LHCN-M2 (cell line): ENCODE results near the gene CLSTN1. TPM values are rescaled to one million over a fixed set of nuclear protein-coding genes. Genes with fewer than 3 reads are reported as not detected.

Experiments used
- DNase-seq: peaks from one replicate; pipeline ENCODE4 v3.0.0-alpha.2; 2012; ENCODE audit warnings: low read depth
- total RNA-seq: library from RNA; depleted of rRNA; stranded (reverse); fragments of >200 nt; gene quantifications from 2 replicates; pipeline ENCODE4 v1.2.3, GENCODE V29; 2014

The CLSTN1 gene
- total RNA-seq, 1 experiment from 2014 or later = 32.3 TPM

GRCh38 chr1:9731051-9731537, 92.7 kb downstream of the CLSTN1 start:
- no peak for DNase-seq

DNA sequence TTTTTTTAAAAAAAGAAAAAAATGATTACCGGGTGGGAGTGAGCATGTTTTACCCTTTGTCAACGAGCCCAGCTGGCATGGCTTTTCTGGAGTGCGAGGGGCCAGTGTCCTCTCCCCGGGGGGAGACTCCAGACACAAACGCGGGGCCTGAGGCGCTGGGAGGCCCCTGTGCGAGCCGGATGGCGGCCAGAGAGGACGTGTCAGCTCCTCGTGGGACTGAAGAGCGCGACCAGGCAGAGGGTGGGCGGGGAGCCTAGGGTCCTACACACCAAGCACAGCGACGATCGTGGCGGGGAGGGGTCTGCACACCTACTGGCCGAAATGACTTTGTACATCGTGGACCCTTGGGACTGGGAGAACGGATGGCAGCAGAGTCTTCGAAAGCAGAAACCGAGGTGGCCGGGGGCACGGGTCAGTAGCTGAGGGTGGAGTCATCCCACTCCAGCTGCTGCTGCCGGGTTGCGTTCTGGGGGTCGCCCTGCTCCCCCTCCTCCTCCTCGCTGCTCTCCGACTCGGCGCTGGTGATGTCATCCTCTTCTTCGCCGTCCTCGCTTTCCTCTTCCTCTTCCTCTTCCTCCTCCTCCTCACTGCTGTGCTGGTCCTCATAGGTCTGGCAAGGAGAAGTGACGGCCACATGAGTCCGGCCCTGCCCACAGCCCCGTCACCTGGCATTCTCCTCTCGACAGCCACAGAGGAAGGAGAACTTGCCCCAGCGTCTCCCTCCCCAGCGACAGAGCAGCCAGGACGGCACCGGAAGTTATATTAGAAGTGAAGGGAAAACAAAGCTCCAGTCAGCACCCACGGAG, 93.5 kb downstream of the CLSTN1 start:
- no peak for DNase-seq

DNA sequence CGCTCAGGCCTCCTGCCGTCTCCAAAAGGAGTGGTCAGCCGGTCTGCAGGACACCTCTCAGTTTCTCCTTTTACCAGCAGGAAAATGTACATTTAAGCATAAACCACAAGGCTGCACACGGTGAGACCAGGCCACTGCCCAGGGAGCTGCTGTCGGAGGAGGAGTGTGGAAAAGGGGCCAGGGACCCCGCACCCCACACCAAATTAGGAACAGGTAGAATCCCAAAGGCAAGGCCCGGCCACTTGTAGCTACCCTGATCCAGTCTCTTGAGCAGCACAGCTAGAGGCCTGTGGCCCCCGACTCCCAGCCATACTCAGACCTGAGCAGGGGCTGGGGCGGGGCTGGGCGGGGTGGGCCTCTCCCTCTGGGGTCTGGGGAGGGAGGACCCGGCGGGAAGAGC, 94.2 kb downstream of the CLSTN1 start:
- no peak for DNase-seq

- DNase-seq = no peak
Observed at GRCh38 chr1:9728451-9729295, 95.1 kb downstream of the CLSTN1 start.

GRCh38 chr1:9726905-9727595, 96.7 kb downstream of the CLSTN1 start:
- no peak for DNase-seq

DNA sequence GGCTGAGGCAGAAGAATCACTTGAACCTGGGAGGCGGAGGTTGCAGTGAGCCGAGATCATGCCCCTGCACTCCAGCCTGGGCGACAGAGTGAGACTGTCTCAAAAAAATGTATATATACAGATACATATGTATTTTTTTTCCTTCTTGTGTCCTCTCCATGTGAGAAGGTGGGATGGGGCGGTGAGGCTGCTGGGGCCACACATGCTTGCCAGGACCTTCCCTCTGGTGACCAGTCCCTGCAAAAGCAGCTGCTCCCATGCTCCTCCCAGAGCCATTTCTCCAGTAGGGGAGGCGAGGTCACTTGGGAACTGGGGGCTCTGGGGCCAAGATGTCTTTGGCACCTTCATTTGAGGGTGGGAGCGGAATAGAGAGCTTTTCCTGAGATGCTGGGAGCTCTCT, 97.4 kb downstream of the CLSTN1 start:
- no peak for DNase-seq

GRCh38 chr1:9724706-9725476, 98.9 kb downstream of the CLSTN1 start:
- DNase-seq = peak; percentile 43

DNA sequence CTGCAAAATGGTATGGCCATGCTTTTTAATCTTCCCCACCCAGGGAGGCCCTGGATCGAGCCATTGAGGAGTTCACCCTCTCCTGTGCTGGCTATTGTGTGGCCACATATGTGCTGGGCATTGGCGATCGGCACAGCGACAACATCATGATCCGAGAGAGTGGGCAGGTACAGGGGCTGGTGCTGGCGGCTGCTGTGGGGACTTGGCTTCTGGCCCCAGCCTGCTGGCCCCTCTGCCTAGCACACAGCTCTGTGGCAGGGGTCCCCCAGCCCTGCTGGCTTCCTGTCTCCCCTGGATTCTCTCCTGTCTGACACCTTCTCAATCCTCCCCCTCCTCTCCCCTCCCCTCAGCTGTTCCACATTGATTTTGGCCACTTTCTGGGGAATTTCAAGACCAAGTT, 99.8 kb downstream of the CLSTN1 start:
- DNase-seq = no peak

GRCh38 chr1:9723068-9723805, 100.5 kb downstream of the CLSTN1 start:
- no peak for DNase-seq

DNA sequence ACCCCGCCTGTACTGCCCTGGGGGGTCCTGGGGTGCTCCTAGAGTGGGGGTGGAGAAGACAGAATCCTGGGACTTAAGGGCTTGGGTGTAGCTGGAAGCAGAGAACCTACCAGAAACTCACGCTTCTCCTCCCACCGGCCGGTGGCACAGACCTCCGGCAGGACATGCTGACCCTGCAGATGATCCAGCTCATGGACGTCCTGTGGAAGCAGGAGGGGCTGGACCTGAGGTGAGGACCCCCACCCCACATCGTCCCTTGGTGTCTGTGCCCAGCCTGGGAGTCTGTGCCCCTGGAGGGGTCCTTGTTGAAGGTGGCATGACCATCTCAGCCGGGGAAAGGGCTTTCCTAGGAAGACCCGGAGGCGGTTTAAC, 101.4 kb downstream of the CLSTN1 start:
- no peak for DNase-seq

- no peak for DNase-seq
Observed at GRCh38 chr1:9721606-9722377, 102.0 kb downstream of the CLSTN1 start.

DNA sequence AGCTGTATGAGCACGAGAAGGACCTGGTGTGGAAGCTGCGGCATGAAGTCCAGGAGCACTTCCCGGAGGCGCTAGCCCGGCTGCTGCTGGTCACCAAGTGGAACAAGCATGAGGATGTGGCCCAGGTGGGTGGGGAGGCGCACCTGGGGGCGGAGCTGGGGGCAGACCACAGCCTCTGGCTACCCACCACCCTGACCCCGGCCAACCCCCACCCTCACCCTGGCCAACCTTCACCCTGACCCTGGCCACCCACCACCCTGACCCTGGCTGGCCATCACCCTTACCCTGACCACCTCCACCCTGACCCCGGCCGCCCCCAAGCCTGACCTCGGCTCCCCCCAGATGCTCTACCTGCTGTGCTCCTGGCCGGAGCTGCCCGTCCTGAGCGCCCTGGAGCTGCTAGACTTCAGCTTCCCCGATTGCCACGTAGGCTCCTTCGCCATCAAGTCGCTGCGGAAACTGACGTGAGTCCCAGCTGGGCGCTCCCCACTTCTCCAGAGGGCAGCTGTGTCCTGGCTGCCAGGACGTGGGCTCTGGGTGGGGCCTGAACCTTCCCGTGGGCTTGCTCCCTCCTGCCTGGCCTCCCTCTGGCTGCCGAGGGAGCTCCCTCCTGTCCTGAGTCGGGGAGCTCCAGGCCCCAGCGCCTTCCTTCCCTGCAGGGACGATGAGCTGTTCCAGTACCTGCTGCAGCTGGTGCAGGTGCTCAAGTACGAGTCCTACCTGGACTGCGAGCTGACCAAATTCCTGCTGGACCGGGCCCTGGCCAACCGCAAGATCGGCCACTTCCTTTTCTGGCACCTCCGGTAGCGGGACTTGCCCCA, 102.8 kb downstream of the CLSTN1 start:
- no peak for DNase-seq

DNA sequence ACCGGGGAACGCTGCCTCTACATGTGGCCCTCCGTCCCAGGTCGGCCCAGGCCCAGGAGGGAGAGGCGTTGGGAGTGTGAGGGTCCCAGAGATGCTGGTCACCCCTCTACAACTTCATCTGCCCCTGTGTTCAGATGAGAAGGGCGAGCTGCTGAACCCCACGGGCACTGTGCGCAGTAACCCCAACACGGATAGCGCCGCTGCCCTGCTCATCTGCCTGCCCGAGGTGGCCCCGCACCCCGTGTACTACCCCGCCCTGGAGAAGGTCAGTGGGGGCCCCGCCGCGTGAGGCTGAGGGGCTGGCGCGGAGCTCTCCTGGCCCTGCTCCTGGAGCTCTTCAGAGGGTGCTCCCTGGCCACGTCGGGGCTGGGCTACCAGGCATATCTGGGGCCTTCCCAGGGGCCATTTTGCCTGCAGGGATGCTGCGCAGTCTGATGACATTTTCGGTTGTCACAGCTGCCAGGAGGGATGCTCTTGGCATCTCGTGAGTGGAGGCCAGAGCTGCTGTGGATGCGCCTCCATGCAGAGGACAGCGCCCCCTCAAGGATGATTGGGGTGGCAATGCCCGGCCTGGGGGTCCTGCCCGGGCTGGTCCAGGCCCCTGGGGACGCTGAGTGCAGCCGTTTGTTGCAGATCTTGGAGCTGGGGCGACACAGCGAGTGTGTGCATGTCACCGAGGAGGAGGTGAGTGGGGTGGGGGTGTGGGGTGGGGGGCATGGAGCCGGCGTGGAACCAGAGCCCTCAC, 103.6 kb downstream of the CLSTN1 start:
- DNase-seq = no peak

DNA sequence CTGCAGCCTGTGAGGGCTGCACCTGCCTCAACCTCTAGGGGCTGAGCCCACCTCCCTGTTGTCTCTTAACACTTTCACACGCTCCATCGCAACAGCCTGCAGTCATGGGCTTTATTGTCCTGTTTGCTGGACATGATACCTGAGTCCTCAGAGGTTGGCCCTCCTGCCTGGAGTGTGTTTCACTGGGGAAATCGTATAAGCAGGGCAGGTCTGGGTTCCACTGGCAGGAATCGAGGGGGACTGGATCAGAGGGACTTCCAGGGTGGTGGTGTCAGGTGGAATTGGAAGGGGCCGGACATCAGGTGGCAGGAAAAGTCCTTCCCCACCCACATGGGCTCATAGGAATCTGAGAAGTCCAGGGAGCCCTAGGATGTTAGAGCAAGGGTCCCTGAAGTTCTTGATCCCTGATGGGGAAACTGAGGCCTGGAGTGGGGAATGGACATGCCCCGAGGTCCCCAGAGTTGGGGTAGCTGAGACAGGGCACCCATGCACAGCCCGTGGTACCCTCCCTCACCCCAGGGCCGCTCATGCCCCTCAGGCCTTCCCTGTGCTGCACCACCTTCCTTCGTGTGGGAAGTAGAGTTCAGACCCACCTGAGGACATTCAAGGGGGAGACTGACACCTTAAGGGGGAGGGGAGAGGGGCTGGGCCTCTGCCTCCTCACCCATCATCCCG, 105.6 kb downstream of the CLSTN1 start:
- DNase-seq = no peak

DNA sequence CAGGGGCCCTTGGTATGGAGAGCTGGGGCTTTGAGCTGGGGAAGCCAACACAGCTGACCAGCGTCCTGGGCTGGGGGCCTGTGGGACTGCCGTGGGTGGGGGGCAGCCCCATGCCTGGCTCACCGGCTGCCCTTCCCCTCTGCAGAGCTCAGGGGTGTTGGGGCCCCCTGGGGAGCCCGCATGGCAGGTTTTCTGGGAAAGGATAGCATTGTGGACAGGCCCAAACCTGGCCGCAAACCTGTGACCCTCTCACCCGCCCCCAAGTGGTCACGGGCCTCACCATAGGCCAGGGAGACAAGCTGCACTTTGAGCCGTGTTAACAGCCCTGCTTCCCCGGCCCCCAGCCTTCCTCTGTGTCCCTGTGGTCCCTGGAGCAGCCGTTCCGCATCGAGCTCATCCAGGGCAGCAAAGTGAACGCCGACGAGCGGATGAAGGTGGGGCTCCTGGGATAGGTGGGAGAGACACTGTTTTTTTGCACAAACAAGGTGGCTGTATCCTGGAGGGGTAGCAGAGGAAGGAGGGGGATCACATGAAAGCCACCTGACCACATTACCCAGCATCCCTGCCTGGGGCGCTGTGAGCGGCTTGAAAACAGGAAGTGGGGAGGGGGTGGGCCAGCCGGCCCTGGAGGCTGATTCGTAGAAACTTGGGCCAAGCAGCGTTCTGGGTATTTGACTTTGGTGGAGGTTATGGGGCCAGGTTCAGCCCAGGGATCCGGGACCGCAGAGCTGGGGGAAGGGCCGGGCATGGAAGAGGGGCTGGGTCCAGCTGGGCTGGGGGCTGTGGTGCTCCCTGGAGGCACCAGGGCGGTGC, 106.4 kb downstream of the CLSTN1 start:
- no peak for DNase-seq

DNA sequence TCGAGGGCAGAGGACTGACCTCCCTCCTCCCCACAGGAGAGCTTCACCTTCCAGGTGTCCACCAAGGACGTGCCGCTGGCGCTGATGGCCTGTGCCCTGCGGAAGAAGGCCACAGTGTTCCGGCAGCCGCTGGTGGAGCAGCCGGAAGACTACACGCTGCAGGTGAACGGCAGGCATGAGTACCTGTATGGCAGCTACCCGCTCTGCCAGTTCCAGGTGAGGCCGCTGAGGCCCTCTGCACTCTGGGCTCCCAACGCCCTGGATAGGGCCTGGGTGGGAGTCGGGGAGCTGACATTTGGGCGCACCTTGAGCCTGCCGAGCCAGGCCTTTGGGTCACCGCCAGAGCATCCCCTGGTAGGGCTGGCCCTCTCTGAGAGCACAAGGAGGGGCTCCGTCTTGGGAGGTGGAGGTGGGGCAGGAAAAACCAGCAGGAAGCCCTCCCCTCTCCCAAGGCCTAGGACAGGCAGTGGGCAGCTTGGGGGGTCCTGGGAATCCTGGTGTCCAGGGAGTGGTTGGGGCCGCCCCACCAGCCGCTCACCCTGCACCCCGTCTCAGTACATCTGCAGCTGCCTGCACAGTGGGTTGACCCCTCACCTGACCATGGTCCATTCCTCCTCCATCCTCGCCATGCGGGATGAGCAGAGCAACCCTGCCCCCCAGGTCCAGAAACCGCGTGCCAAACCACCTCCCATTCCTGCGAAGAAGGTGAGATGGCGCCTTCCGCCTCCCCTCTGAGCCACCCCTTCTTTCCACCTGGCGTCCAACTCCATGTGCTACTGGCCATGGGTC, 107.2 kb downstream of the CLSTN1 start:
- no peak for DNase-seq
